HG03460 (cell line): ENCODE data around the gene SNX5.

Experiments used
- ATAC-seq: cut with Tn5 transposase; IDR thresholded peaks from one replicate; pipeline ENCODE4 v1.9.1; 2021; ENCODE audit not compliant: unreplicated experiment

SNX5 gene

GRCh38 chr20:17921774-17922173 is 46.8 kb downstream of the SNX5 start:
- ATAC-seq = no peak

GRCh38 chr20:17919149-17919548 is 49.4 kb downstream of the SNX5 start:
- no peak for ATAC-seq

GRCh38 chr20:17917832-17918618 is 50.6 kb downstream of the SNX5 start:
- ATAC-seq = no peak

- ATAC-seq = no peak
Measured at GRCh38 chr20:17916433-17916891, 52.1 kb downstream of the SNX5 start.

GRCh38 chr20:17914957-17915356 is 53.6 kb downstream of the SNX5 start:
- no peak for ATAC-seq

GRCh38 chr20:17912916-17913315 is 55.7 kb downstream of the SNX5 start:
- ATAC-seq = no peak

- ATAC-seq = no peak
Measured at GRCh38 chr20:17911927-17912326, 56.7 kb downstream of the SNX5 start.

- ATAC-seq = no peak
Measured at GRCh38 chr20:17910828-17911294, 57.7 kb downstream of the SNX5 start.

- ATAC-seq = no peak
Measured at GRCh38 chr20:17909869-17910321, 58.7 kb downstream of the SNX5 start.

- no peak for ATAC-seq
Measured at GRCh38 chr20:17905544-17905943, 63.0 kb downstream of the SNX5 start.

GRCh38 chr20:17904027-17904426 is 64.6 kb downstream of the SNX5 start:
- peak; percentile 77 for ATAC-seq

GRCh38 chr20:17902531-17903083 is 66.0 kb downstream of the SNX5 start:
- ATAC-seq = no peak

GRCh38 chr20:17901971-17902370 is 66.6 kb downstream of the SNX5 start:
- ATAC-seq = no peak

- ATAC-seq = no peak
Measured at GRCh38 chr20:17898548-17898994, 70.0 kb downstream of the SNX5 start.

- no peak for ATAC-seq
Measured at GRCh38 chr20:17897566-17898307, 70.9 kb downstream of the SNX5 start.

GRCh38 chr20:17896771-17897369 is 71.7 kb downstream of the SNX5 start:
- ATAC-seq = peak; percentile 51

- ATAC-seq = no peak
Measured at GRCh38 chr20:17896193-17896723, 72.3 kb downstream of the SNX5 start.

- peak; percentile 68 for ATAC-seq
Measured at GRCh38 chr20:17895641-17896171, 72.9 kb downstream of the SNX5 start.

- ATAC-seq = no peak
Measured at GRCh38 chr20:17893445-17893844, 75.1 kb downstream of the SNX5 start.

- no peak for ATAC-seq
Measured at GRCh38 chr20:17892189-17892938, 76.2 kb downstream of the SNX5 start.
